Measurements from ENCODE around the gene FKBP6.

GRCh38 chr7:73369622-73370021 lies 41.7 kb downstream of the FKBP6 start:
- TF ChIP-seq EZH2 (IDR thresholded peaks at IDR 0.05; ENCODE audit: borderline replicate concordance, low read depth, low read length, severe bottlenecking) (no peak), CTCF (IDR thresholded peaks at IDR 0.05; ENCODE audit: borderline replicate concordance, extremely low read depth, low read length, poor library complexity, severe bottlenecking) (no peak)

Measured in DND-41 (cell line).